ENCODE results near the gene ZNF608.

Gene ZNF608, protein sequence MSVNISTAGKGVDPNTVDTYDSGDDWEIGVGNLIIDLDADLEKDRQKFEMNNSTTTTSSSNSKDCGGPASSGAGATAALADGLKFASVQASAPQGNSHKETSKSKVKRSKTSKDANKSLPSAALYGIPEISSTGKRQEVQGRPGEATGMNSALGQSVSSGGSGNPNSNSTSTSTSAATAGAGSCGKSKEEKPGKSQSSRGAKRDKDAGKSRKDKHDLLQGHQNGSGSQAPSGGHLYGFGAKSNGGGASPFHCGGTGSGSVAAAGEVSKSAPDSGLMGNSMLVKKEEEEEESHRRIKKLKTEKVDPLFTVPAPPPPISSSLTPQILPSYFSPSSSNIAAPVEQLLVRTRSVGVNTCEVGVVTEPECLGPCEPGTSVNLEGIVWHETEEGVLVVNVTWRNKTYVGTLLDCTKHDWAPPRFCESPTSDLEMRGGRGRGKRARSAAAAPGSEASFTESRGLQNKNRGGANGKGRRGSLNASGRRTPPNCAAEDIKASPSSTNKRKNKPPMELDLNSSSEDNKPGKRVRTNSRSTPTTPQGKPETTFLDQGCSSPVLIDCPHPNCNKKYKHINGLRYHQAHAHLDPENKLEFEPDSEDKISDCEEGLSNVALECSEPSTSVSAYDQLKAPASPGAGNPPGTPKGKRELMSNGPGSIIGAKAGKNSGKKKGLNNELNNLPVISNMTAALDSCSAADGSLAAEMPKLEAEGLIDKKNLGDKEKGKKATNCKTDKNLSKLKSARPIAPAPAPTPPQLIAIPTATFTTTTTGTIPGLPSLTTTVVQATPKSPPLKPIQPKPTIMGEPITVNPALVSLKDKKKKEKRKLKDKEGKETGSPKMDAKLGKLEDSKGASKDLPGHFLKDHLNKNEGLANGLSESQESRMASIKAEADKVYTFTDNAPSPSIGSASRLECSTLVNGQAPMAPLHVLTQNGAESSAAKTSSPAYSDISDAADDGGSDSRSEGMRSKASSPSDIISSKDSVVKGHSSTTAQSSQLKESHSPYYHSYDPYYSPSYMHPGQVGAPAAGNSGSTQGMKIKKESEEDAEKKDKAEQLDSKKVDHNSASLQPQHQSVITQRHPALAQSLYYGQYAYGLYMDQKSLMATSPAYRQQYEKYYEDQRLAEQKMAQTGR (N-terminal part only)
- total RNA-seq, result 0 to 2.6 (median 0) reads per million in 17 experiments

DNA sequence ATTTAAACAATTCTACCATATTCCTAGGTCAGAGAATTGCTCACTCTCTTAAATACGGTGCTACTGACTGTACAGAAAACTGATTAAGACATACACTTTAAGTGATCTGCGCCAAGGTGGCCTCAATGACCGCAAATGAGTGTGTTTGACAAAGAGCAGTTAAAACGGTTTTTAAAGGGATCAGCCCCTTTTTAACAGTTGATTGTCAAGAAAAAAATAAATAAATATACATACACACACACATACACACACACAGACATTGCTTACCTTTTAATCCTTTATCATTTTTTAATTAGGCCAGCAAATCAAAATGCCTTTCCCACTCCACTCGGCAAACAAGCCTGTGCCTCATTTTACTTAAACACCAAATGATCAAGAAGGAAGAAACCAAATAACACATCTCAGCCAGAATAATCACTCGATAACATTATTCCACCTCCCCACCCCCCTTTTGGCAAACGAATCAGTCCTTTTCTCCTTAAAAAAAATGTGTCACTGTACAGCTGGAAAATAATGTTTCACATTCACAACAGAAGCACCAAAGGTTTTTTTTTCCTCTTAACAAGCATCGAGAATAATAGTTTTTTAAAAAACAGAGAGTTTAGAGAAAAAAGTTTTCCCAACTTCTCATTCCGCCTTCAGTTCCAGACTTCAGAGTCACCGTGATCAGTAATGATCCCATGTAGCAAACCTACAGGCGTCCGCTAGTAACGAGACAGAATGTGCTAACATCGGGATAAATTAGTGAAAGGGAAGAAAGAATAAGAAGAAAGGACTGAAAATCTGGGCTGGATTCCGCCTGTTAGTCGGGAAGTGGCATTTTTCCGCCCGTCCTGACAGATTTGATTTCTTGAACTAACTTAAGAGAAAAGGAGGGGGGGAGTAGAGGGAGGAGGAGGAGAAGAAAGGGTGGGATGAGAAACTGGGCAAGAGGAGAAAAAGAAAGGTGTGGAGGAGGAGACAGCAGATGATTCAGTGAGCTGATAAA is at the start of gene ZNF608:
Gene ZNF608, minus strand, starts transcription at position 712 of the 988 bp plus-strand sequence. CDS start 1,650 bp downstream, outside the sequence.
- peak in 2 of 4 experiments; percentile 23 to 27 for DNase-seq

DNA sequence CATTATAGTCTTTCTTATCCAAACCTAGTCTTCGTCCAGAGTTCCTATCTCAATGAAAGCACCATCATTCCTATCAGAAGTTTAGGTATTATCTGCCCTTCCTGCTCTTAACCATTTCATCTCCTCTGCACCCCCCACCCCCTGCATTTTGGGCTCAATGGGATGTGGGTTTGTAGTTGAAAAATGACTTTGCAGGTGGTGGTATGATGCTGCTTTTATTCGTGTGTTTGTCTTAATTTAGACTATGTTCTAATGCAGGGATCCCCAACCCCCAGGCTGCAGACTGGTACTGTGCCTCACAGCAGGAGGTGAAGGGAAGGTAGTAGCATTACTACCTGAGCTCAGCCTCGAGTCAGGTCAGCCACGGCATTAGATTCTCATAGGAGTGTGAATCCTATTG is 49.4 kb upstream of the ZNF608 start:
- DNase-seq, result no peak

- no peak for DNase-seq
These were observed 44.7 kb upstream of the ZNF608 start for GRCh38 chr5:124790895-124791732.

DNA sequence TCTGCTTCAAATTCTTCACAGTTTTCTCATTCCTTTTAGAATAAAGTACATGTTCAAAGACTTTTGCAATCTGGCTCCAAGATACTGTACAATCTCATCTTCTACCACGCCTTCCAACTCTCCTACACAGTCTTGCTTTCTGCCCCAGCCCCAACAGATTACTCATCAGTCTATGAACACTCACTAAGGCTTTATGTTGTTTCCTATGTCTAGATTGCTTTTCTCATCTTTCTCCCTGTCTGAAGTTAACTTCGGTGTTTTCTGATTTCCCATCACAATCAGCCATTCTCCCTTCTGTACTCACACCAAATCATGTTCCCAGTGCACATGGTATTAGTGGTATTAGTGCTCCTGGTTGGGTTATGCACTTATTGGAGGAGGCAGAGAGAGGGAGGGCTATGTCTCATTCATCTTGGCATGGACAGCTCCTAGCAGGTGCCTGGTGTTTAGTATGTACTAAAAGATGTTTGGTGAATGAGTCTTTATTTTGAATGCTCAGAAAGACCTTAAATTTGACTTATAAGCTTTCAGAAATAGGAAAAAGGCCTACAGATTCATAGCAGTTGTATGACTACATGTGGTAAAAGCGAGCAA is 44.0 kb upstream of the ZNF608 start:
- DNase-seq, result no peak

DNA sequence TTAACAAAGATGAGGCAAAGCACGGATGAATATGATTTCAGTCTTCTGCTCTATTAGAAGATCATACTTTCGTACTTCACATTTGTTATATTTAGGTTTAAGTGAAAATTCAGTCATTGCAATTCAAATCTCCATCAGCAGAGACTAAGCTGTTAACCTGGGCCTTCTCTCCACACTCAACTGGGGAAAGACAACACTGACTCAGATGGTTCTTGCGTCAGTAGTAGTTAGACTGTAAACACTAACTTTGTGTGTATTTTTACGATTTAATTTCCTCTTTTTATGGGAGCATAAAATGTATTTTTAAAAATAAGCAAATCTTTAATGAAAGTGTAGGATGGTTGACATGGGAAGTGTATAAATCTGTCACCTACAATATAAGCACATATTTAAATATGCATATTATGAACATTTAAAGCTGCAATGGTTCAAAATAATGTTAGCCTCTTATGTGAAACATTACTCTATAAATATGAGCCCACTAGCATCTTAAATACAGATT is 42.7 kb upstream of the ZNF608 start:
- peak in 2 of 4 experiments; percentile 5 to 11 for DNase-seq

DNA sequence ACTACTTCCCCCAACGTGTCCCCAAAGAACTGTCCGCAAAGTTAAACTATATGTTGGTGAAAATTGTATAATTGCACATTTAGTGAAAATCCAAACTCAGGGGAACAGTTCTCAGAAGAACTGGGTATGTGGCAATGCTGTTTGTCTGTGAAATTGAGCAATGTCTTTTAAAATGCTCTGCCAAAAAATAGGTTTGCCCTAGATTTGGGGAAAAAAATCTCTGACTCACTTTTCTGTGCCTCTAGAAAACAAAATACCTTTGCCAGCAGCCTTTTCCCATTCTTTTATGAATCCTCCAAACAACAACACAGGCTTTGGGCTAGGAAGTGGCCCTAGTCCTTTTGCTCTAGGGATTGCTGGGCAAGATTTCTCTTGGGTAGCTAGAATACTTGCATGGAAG is 37.4 kb upstream of the ZNF608 start:
- DNase-seq, result peak in 3 of 4 experiments; percentile 4 to 24 (median 6)

DNA sequence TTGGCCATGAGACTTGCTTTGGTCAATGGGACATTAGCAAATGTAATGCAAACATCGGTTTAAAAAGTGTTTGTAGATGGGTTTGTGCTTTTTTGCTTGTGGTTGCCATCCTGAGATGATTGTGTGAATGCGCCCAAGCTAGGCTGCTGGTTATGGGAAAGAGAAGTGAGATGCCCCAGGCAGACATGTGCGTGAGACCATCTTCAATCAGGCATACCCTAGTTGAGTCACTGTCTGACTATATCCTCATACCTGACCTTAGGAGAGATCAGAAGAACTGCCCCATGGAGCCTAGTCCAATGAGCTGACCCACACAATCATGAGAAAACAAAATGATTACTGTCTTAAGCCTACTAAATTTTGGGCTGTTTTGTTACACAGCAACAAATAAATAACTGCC is 36.8 kb upstream of the ZNF608 start:
- no peak for DNase-seq

- DNase-seq, result no peak
These were observed 35.8 kb upstream of the ZNF608 start for GRCh38 chr5:124782262-124782661.

DNA sequence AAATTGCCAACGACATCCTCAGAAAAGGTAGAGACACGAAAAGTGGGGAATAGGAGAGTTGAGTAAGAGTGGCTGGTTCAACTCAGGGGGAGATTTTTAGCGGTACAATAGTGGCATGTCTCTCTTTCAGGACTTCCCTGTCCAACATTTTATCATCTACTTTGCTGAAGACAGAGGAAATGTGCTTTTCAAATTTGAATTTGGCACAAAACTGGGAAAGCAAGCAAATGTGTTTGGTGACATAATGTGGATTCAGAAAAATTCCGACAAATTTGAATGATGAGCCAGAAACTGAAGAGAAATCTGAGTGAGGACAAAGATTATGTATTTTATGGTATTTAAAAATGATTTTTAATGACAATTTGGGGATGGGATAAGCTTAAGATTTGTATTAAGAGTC is 33.6 kb upstream of the ZNF608 start:
- DNase-seq, result no peak

DNA sequence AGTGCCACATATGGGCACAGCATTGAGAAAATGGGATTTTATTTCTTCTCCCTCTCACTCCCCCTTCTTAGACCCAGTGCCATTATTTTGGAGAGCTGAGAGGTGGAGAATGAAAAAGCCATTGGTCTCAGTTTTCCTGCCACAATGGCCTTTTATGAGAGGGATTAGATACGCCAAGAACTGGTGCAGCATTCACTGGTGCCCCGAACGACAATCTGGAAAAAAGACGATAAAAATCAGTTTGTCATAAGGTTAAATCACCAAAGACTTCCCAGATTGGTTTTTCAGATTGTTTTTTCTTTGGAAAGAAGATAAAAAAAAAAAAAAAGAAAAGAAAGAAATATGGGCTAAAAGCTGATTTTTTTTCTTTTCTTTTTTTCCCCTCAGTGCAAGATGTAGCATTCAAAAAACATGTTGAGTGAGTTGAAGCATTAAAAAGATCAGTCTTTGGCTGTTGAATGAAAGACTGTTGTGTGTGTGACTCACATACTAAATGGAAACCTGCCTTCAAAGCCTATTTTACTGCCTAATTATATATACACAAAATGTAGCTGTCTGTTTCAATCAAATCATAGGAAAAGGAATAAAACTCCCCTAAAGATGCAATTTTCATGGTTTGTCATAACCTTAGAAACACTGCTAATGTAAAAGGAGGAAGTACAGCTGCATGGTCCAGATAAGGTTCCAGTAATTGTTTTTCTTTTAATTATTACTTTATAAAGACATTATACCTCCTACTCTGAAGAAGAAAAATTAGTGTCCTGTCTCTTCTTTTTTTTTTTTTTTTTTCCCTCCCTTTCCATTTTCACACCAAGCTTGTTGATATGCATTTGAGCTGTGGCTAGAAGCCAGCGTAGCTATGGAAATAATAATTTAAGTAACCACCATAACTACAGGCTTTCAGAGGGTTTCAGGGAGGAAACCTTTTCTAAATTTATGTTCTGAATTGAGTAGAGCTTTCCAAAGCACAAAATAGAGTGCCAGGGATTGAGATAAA is 27.2 kb upstream of the ZNF608 start:
- DNase-seq, result no peak

DNA sequence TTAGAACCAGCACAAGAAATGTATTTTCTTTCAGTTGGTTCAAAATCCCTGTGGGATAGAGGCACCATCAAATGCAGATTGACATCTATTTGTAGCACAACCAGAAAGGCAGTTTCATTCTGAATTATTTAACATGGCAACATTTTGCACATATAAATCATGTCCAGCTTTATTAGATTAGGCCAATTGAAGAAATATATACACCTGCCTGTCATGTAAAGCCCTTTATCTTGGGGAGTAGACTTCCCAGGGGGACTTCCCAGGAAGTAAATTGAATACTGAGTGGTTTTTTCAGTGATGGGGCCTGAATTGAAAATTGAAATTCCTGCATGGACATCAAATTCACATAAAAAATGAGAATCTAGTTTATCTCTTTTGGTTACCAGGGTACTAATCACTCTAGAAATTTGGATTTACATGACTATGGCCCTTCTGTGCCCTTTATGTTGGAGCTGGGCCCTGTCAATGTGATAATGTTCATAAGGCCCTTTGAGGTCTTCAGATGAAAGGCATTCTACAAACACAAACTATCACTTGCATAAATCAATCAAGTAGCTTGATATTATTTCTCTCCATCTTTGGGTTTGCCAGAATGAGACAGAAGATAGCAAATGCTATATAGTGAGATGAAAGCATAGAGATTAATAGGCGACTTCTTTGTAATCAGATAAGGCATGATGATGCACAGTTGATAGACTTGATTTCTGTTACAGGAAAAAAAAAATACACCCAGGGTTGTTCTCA is 26.2 kb upstream of the ZNF608 start:
- DNase-seq, result no peak

- no peak for DNase-seq
These were observed 25.3 kb upstream of the ZNF608 start for GRCh38 chr5:124771761-124772160.

- no peak for DNase-seq
These were observed 18.7 kb upstream of the ZNF608 start for GRCh38 chr5:124764992-124765611.

DNA sequence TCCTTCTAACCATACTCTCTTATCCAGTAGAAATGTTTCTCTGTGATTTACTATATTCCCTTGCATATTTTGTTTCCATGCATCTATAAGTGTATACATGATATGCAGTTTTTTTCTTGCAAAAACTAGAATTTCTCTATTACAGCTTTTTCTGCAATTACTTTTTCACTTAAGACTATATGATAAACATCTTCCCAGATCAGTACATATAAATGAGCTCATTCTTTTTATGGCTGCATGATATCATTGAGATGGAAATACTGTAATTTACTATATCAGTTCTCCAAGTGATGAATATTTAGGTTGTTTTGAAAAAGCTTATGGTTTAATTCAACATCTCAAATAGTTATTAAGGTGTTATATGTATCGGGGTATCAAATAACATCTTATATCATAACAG is 18.1 kb upstream of the ZNF608 start:
- no peak for DNase-seq

- DNase-seq, result no peak
These were observed 14.6 kb upstream of the ZNF608 start for GRCh38 chr5:124761010-124761409.

DNA sequence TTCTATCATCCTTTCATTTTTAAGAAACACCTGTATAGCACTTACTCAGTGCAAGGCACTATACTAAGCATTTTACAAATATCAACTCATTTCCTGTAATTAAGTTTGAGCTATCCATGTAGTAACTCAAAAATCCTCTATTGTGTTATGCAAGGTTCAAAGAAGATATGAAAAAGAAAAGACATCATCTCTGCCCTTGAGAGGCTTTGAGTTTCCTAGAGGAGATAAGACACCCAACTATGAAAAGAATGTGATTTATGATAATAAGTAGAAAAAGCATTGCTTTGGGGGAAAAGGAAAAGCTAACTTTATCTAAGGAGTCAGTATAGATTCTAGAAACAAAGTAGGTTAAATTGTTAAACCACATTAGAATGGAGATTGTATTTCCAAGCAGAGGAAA is 14.2 kb upstream of the ZNF608 start:
- DNase-seq, result no peak

- no peak for DNase-seq
These were observed 9.1 kb upstream of the ZNF608 start for GRCh38 chr5:124755565-124755964.

DNA sequence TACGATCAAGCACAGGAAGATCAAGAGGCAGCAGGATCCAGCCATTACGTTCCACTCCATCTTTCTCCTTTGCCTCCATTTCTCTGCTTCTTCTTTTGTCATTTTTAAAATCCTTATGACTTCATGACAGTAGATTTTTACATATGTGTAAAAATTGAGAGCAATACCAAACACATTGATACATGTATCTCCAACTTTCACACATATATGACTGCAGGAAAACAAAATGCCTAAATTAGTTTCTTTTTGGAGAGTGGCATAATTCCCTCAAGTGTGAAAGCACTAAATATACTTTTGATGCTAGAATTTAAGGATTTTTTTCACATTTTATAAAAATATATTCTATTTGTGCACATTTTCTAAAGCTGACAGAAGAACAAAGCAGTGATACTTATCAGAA is 8.6 kb upstream of the ZNF608 start:
- DNase-seq, result no peak
